Gastrocnemius medialis (tissue), 4 donors: ENCODE data around the gene SRSF1.

ENCODE experiments used
- POLR2A ChIP-seq, 2 donors: fragments of 450-650 bp; IDR thresholded peaks; one replicate each; pipeline ENCODE4 v1.6.1; 2017; ENCODE audit warnings: antibody characterized with exemption in 2 of 2, mild to moderate bottlenecking in 2 of 2, moderate library complexity in 2 of 2
- TF ChIP-seq, protein P1 (sequence below), 5 experiments: fragments of 450-650 bp in 3 of 5; fragments of 200-600 bp in 2 of 5; sonication (generic) in 2 of 5; IDR thresholded peaks in 4 of 5; conservative IDR thresholded peaks in 1 of 5; 1 replicate in 4 of 5; 2 replicates in 1 of 5; pipeline ENCODE4 v1.5.1; 2016 to 2019; ENCODE audit warnings: antibody characterized with exemption in 5 of 5, mild to moderate bottlenecking in 3 of 5, moderate library complexity in 3 of 5

DNA sequence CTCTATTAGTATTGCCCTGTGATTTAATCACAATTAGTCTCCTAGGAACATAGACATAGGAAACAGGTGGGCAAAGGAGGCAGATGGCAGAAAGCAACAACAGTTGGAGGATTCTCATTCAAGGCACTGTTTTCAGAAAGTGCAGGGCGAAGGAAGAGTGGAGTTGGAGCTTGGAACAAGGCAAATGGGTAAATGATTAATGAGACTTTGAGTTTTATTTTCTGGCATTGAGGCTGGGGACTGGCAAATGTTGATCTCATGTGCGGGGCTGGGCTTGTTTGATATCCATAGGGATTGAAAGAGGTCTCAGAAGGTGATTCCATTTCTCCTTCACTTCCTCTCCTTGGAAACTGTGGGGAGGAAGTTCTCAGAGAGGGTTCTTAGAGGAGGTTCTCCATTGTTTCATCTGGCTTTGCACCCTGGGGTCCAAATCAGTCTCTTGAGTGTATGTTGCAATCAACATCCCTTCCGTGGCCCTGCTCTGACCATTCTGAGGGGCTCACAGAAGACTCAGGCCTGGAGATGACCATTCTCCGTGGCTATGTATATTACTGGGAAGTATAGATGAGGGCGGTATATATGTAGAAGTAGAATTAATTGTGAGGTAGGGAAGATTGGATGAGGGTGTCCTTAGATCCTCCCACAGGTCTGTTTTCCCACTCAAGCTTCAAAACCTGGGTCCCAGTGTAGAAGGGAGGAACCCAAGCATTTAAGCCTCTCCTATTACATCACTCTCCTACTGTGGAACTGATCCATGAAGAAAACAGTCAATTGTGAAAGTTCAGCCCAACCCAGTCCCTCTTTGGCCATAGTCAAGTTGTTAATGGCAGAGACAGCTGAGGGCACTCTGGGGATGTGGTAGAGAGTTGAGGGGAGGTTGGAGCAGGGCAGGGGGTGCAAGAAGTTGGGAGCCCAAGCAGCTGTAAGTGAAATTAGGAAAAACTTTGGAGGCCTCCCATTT, 36.5 kb upstream of the SRSF1 start:
- TF ChIP-seq, protein P1, sequence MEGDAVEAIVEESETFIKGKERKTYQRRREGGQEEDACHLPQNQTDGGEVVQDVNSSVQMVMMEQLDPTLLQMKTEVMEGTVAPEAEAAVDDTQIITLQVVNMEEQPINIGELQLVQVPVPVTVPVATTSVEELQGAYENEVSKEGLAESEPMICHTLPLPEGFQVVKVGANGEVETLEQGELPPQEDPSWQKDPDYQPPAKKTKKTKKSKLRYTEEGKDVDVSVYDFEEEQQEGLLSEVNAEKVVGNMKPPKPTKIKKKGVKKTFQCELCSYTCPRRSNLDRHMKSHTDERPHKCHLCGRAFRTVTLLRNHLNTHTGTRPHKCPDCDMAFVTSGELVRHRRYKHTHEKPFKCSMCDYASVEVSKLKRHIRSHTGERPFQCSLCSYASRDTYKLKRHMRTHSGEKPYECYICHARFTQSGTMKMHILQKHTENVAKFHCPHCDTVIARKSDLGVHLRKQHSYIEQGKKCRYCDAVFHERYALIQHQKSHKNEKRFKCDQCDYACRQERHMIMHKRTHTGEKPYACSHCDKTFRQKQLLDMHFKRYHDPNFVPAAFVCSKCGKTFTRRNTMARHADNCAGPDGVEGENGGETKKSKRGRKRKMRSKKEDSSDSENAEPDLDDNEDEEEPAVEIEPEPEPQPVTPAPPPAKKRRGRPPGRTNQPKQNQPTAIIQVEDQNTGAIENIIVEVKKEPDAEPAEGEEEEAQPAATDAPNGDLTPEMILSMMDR (IDR thresholded peaks at IDR 0.05 in 4 of 5, conservative IDR thresholded peaks at IDR 0.05 in 1 of 5), result no peak
- no peak for TF ChIP-seq POLR2A (IDR thresholded peaks at IDR 0.05)
